GM15510 (cell line): ENCODE data around the gene GCN1.

ENCODE experiments used
- POLR2A ChIP-seq: IDR thresholded peaks from 3 replicates; pipeline ENCODE4 v1.6.1; 2011; ENCODE audit warnings: borderline replicate concordance; ENCODE audit not compliant: insufficient read length; ENCODE audit errors: extremely low read depth

The GCN1 gene

GRCh38 chr12:120224304-120225199 lies 30.0 kb upstream of the GCN1 start:
- TF ChIP-seq POLR2A, result no peak

- no peak for TF ChIP-seq POLR2A
These were observed 29.2 kb upstream of the GCN1 start for GRCh38 chr12:120223458-120224303.

GRCh38 chr12:120222288-120222832 lies 27.8 kb upstream of the GCN1 start:
- no peak for TF ChIP-seq POLR2A

- no peak for TF ChIP-seq POLR2A
These were observed 27.0 kb upstream of the GCN1 start for GRCh38 chr12:120221576-120221900.

- no peak for TF ChIP-seq POLR2A
These were observed 26.5 kb upstream of the GCN1 start for GRCh38 chr12:120220838-120221575.

DNA sequence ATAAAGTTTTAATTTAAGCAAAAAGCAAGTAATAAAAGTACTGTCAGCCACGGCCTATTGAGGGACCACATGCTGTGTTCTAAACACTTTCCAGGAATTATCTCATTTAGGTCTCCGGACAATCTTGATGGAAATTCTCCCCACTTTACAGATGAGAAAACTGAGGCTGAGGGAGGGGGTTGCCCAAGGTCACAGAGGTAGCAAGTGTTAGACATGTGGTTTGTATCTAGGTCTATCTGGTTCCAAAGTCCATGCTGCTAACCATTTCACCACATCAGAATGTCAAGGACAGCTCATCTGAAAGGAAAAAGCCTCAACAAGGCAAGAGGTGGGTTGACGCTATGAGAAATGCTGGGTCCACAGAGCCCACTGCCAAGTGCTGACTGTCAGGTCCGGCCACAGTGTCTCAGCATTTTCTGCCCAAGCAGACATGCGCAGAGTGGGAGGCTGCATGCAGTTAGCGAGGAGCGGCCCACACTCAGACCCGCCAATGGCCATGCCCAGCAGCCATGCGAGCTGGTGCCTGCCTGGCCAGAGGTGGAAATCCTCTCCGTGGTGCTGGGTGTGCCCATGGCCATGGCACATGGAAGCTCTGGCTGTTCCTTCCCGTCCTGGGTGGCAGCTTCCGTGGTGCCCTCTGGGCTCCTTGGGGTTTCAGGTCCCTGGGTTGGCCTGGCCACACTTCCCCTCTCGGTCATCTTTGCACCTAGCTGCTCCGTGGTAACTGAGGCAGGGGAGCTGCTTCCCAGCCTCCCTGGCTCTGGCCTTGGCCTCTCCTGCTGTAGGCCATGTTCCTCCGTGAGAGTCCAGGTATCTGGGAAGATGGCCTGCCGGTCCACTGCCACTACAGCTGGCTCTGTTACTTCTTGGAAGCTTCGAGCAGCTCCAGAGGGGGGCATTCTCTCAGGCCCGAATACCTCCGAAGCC lies 24.4 kb upstream of the GCN1 start:
- no peak for TF ChIP-seq POLR2A

DNA sequence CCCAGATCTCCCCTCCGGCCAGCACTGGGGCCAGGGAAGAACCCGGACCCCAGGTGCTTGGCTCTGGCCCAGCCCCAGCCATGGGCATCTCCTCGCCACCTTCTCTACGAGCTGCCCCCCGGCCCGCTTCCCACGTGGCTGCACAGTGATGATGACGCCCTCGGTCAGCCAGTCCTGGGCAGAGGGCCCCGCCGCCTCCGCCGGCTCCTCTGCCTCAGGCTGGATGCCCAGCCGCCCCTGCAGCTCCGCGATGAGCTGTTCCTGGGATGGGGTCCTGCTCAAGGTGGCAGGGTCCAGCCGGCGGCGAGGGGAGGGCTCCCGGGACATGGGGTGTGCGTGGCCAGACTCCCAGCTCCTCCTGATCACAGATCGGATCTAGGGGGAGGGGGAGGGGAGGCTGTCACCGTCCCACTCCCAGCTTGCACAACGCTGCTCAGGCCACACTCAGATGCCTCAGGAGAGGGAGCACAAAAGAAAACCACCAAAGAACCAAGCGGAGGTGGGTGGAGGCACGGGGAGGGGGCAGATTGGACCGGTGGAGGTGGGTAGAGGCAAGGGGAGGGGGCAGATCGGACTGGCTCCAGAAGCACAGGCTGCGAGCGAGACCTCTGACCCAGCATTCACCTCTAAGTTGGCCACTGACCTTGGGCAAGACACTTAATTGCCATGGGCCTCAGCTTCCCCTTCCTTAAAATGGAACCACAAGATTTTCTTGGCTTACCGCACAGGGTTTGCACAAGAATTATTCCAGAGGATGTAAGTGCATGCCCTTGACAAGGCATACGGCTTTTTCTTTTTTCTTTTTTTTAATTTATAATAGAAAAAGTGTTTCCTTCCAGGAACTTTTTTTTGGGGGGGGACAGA lies 22.5 kb upstream of the GCN1 start:
- no peak for TF ChIP-seq POLR2A

DNA sequence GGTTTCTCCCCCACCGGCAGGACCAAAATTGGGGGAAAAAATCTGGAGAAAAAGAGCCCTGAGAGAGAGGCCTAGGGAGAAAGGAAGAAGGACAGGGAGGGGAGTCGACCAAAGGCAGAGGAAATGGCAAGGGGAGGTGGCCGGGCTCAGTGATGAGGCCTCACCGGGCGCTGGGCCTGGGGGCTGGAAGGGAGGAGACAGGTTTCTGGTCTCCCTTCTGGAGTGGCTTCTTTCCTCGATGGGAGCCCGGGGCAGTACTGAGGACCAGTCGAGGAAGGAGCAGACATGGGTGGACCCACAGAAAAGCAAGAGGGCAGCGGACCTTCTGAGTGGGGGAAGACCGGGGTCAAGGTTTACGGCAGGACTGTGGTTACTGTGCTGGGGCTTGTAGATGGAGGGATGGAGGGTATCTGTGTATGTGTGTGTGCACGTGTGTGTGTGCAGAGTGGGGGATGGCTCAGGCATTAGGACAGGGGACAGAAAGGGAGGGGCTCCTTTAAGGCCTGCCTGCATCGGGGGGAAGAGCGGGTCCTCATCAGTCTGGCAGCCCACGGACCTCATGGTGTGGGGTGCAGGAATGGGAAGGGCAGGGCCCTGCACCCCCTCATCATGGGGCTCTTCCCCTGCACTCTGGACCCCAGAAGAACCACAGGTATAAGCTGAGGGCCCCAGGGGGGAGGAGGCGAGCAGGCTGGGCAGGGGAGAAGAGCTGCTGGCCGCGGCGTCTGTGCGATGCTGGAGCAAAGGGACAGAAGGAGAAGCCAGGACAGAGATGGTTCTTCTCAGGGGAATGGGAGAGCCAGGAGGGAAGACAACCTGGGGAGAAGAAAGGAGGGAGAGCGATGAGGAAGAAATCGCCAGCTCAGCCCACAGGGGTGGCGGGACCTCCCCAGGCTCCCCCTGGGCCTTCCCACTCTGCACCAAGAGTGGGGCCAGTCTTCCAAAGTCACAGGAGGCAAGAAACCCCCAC lies 21.5 kb upstream of the GCN1 start:
- TF ChIP-seq POLR2A, result no peak

GRCh38 chr12:120215357-120215735 lies 20.8 kb upstream of the GCN1 start:
- TF ChIP-seq POLR2A, result no peak

GRCh38 chr12:120214626-120215356 lies 20.3 kb upstream of the GCN1 start:
- no peak for TF ChIP-seq POLR2A

DNA sequence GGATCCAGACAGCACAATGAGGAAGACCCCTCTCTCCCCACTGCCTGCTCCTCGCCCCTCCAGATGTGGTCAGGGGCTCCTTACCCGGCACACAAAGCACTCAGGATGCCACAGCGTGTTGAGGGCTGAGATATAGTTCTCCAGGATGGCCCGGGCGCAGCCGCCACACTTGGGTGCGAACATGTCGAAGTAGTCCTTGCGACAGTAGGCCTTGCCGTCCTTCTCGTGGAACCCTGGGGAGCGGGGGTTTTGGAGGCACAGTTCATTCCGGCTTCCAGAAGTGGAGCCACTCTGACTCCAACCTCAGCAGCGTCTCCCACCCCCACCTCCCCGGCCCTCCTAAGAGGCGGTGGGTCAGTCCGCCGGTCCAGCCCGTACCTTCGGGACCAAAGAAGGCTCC lies 19.2 kb upstream of the GCN1 start:
- no peak for TF ChIP-seq POLR2A
